Esophagus (tissue), 2 donors: Measurements from ENCODE around the gene CACNA2D3. TPM values are rescaled to one million over a fixed set of nuclear protein-coding genes. Genes with fewer than 3 reads are reported as not detected.

ENCODE experiments used
- H3K27ac ChIP-seq, 2 donors: one replicate each; pipeline ENCODE4 v1.5.1; 2013; ENCODE audit warnings: low read depth in 2 of 2, mild to moderate bottlenecking in 2 of 2, inconsistent platforms in 1 of 2, low read length in 1 of 2, moderate library complexity in 1 of 2
- H3K27me3 ChIP-seq, 2 donors: one replicate each; pipeline ENCODE4 v1.6.1; 2013; ENCODE audit warnings: low read length in 2 of 2, control low read depth in 1 of 2, mild to moderate bottlenecking in 1 of 2; ENCODE audit not compliant: insufficient read depth in 2 of 2, control insufficient read depth in 1 of 2
- H3K36me3 ChIP-seq, 2 donors: one replicate each; pipeline ENCODE4 v1.6.1; 2013; ENCODE audit warnings: low read length in 1 of 2; ENCODE audit not compliant: control insufficient read depth in 2 of 2, insufficient read depth in 2 of 2
- H3K4me1 ChIP-seq, 2 donors: one replicate each; pipeline ENCODE4 v1.6.1; 2013; ENCODE audit warnings: low read length in 1 of 2; ENCODE audit not compliant: control insufficient read depth in 2 of 2, insufficient read depth in 2 of 2
- H3K4me3 ChIP-seq, 2 donors: one replicate each; pipeline ENCODE4 v1.5.1; 2013; ENCODE audit warnings: low read length in 2 of 2, mild to moderate bottlenecking in 2 of 2, low read depth in 1 of 2, moderate library complexity in 1 of 2
- H3K9me3 ChIP-seq, 2 donors: one replicate each; pipeline ENCODE4 v1.6.1; 2013; ENCODE audit warnings: mild to moderate bottlenecking in 2 of 2, low read depth in 1 of 2, low read length in 1 of 2, moderate library complexity in 1 of 2; ENCODE audit not compliant: control insufficient read depth in 2 of 2, insufficient read depth in 1 of 2
- WGBS, 2 donors: extraction: QIAGEN DNeasy Blood & Tissue Kit; methylation state at CpG; one replicate each; pipeline ENCODE4 v1.1.7; 2013; 5-methylcytosine and 5-hydroxymethylcytosine counted together
- polyA plus RNA-seq, 2 donors: library from polyadenylated mRNA; stranded (reverse); fragments of 200-250 nt; gene quantifications; one replicate each; pipeline ENCODE4 v1.2.3, GENCODE V29; 2013
- donor health status: healthy with polysubstance abuse.
- donor health status: Bipolar disorder and iron deficiency.

CACNA2D3 gene
- polyA plus RNA-seq, 2 donors, result 1.7 to 1.8 TPM

GRCh38 chr3:54180921-54181320, 58.6 kb downstream of the CACNA2D3 start:
- H3K4me1 ChIP-seq, result no peaks in the 10 kb centered on the region
- H3K36me3 ChIP-seq, result no peaks in the 10 kb centered on the region
- no peaks in the 10 kb centered on the region for H3K27me3 ChIP-seq
- no peak overlapping the region for H3K27ac ChIP-seq
- no peaks in the 10 kb centered on the region for H3K9me3 ChIP-seq
- no peak overlapping the region for H3K4me3 ChIP-seq

DNA sequence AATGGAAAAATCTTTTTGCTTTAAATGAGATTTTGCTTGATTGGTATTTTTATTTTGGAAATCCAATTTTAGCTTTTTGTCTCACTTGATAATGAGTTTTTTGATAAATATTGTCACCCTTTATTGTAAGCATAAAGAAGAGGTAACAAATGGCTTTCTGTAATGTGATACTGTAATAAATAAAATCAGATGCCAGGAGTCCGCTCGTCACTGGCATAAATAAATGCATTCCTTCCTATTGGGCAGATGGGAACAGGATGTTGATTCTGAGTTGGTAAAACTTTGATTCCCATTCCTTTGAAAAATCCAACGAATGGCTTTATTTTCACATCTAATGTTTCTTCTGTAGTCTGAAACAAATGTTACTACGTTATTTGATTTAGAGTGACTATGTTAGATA, 59.9 kb downstream of the CACNA2D3 start:
- Histone ChIP-seq H3K36me3 (no peaks in the 10 kb centered on the region), H3K9me3 (no peaks in the 10 kb centered on the region), H3K4me1 (no peaks in the 10 kb centered on the region), H3K4me3 (no peak overlapping the region), H3K27ac (no peak overlapping the region), H3K27me3 (no peaks in the 10 kb centered on the region)
- WGBS, 2 donors, result 61 to 71% methylated on average over 4 of the region's 4 CpGs

DNA sequence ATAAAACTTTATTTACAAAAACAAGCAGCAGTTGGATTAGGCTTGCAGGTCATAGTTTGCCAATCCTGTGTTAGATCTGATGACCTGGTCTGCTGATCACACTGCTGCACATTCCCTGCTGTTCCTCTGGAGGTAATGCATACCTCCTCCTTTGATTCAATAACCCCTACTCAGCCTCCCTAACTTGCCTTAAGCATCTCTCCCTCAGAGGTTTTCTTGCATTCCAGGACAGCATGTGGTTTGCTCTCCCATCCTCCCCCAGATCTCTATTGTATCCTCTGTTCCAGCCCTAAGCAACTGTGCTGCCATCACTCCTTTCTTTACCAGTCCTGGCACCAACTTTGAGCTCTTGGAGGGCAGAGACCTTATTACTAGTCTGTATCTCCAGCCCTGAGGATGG, 63.4 kb downstream of the CACNA2D3 start:
- no peaks in the 10 kb centered on the region for H3K27me3 ChIP-seq
- H3K9me3 ChIP-seq, result no peaks in the 10 kb centered on the region
- H3K4me1 ChIP-seq, result no peaks in the 10 kb centered on the region
- no peak overlapping the region for H3K27ac ChIP-seq
- H3K36me3 ChIP-seq, result no peaks in the 10 kb centered on the region
- no peak overlapping the region for H3K4me3 ChIP-seq

GRCh38 chr3:54188176-54188791, 65.9 kb downstream of the CACNA2D3 start:
- Histone ChIP-seq H3K27ac (no peak overlapping the region), H3K9me3 (no peaks in the 10 kb centered on the region), H3K36me3 (no peaks in the 10 kb centered on the region), H3K4me3 (no peak overlapping the region), H3K27me3 (no peaks in the 10 kb centered on the region), H3K4me1 (no peaks in the 10 kb centered on the region)
- WGBS, 2 donors, result 51 to 58% methylated on average over 6 of the region's 6 CpGs

GRCh38 chr3:54191220-54191619, 68.9 kb downstream of the CACNA2D3 start:
- no peak overlapping the region for H3K4me3 ChIP-seq
- H3K36me3 ChIP-seq, result no peaks in the 10 kb centered on the region
- no peaks in the 10 kb centered on the region for H3K4me1 ChIP-seq
- no peak overlapping the region for H3K27ac ChIP-seq
- no peaks in the 10 kb centered on the region for H3K9me3 ChIP-seq
- no peaks in the 10 kb centered on the region for H3K27me3 ChIP-seq
- 81 to 88% methylated on average over 4 of the region's 4 CpGs for WGBS, 2 donors

- H3K27ac ChIP-seq, result no peak overlapping the region
- H3K4me1 ChIP-seq, result no peaks in the 10 kb centered on the region
- no peaks in the 10 kb centered on the region for H3K36me3 ChIP-seq
- no peaks in the 10 kb centered on the region for H3K27me3 ChIP-seq
- WGBS, 2 donors, result 22 to 24% methylated on average over 1 of the region's 1 CpG
- H3K4me3 ChIP-seq, result no peak overlapping the region
- no peaks in the 10 kb centered on the region for H3K9me3 ChIP-seq
Observed at GRCh38 chr3:54192026-54192425, 69.7 kb downstream of the CACNA2D3 start.

- 90 to 91% methylated on average over 1 of the region's 1 CpG for WGBS, 2 donors
- Histone ChIP-seq H3K9me3 (no peaks in the 10 kb centered on the region), H3K4me1 (no peaks in the 10 kb centered on the region)
Observed at GRCh38 chr3:54193093-54193492, 70.7 kb downstream of the CACNA2D3 start.

DNA sequence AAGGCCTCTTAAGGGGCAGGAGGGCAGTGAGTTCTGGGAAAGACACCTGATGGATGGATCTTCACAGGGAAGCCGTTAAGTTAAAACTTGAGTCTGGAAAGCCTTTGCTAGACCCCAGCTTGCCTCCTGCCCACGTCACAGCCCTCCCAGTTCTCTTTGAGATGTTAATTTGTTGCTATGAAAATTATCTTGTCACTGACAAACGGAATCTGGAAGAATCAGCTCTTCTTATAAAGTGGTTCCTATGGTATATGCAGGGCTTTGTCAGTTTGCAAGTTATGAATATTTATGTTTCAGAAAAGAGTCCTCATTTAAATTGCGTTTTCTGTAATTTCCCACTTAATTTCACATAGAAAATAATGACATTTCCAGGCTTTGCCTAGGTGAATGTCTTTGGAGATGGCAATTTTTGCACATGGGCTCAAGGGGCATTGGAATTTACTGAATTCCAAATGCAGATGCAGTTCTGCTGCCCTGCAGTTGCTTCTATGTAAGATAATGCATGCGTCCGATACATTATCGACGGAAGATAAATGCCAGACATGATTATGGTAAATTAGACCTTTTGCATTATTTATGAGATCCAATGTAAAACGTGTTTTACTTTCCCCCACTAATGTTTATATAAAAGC, 74.1 kb downstream of the CACNA2D3 start:
- H3K27me3 ChIP-seq, result no peaks in the 10 kb centered on the region
- no peaks in the 10 kb centered on the region for H3K4me1 ChIP-seq
- no peak overlapping the region for H3K4me3 ChIP-seq
- H3K27ac ChIP-seq, result no peak overlapping the region
- H3K36me3 ChIP-seq, result no peaks in the 10 kb centered on the region
- WGBS, 2 donors, result 73 to 80% methylated on average over 9 of the region's 9 CpGs
- no peaks in the 10 kb centered on the region for H3K9me3 ChIP-seq

More at GRCh38 chr3:54193093-54193492, 70.7 kb downstream of the CACNA2D3 start:
- Histone ChIP-seq H3K27ac (no peak overlapping the region), H3K36me3 (no peaks in the 10 kb centered on the region), H3K27me3 (no peaks in the 10 kb centered on the region), H3K4me3 (no peak overlapping the region)

GRCh38 chr3:54197509-54197908, 75.2 kb downstream of the CACNA2D3 start:
- Histone ChIP-seq H3K4me3 (no peak overlapping the region), H3K27me3 (no peaks in the 10 kb centered on the region), H3K27ac (no peak overlapping the region), H3K9me3 (no peaks in the 10 kb centered on the region), H3K36me3 (no peaks in the 10 kb centered on the region), H3K4me1 (no peaks in the 10 kb centered on the region)
- 68% methylated on average over 6 of the region's 6 CpGs for WGBS, 2 donors

DNA sequence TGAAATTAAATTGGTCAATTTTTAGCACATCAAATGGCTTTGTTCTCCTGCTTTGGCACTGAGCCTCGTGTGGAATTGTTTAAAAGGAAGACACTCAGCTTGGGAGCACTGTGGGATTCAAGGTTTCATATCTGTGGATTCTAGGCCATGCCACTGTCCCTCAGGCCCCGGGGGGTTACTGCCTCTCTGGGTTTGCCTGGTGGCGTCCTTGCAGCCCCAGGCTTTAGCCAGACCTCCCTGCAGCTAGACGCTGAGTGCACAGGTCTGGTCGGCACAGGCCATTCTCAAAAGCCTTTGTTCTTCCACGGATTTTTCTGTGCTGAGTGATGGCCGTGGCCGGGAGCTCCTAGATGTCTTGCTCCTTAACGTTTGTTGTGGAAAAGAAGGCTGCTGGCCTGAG, 76.2 kb downstream of the CACNA2D3 start:
- Histone ChIP-seq H3K9me3 (no peaks in the 10 kb centered on the region), H3K36me3 (no peaks in the 10 kb centered on the region), H3K4me3 (no peak overlapping the region), H3K27ac (no peak overlapping the region), H3K4me1 (no peaks in the 10 kb centered on the region), H3K27me3 (no peaks in the 10 kb centered on the region)
- WGBS, 2 donors, result 65 to 66% methylated on average over 9 of the region's 9 CpGs
